ENCODE measurements around the gene RSPH10B.
"Not testable (repeated sequence)": the region's sequence is repeated elsewhere in the genome, so short reads cannot be mapped to it uniquely, and the experiment has no call there.

DNA sequence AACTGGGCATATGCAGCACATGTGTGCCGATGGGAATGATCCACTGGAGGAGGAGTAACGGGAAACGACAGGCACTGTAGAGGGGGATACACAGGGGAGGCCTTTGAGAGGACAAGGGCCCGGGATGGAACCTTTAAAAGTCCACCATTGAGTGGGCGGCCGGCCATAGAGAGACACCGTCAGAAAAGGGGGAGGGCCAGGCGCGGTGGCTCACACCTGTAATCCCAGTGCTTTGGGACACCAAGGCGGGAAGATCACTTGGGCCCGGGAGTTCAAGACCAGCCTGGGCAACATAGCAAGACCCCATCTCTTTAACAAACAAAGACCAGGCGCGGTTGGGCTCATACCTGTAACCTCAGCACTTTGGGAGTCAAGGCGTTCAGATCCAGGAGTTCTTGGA, 39.2 kb downstream of the RSPH10B start:
- not testable (repeated sequence) for TF ChIP-seq CTCF, EZH2 (IDR thresholded peaks at IDR 0.05)

Data from neural progenitor cell (in vitro differentiated cells).